IMR-90 (cell line): ENCODE data around the gene COL4A2. TPM values are rescaled to one million over a fixed set of nuclear protein-coding genes. Genes with fewer than 3 reads are reported as not detected.

Experiments
- ATAC-seq: fragments of 200-7000 bp; cut with Tn5 transposase; 2 replicates; pipeline ENCODE4 v1.9.1; 2020; ENCODE audit warnings: low read depth, mild to moderate bottlenecking, moderate library complexity
- BruUV-seq: library from RNA; stranded (reverse); fragments of 400-500 nt; replicated peaks from 2 replicates; lab custom pipeline; 2021; lab: Mats Ljungman, UMichigan
- CTCF ChIA-PET: fragments of 300-600 bp; formaldehyde crosslinking; extraction: SDS; loops from one replicate; lab custom pipeline; 2021; ENCODE audit warnings: antibody characterized with exemption; lab: Yijun Ruan, JAX
- POLR2A ChIA-PET: fragments of 300-600 bp; sonication (Branson Sonifier 250); formaldehyde crosslinking; loops from one replicate; lab custom pipeline; 2022; ENCODE audit warnings: antibody characterized with exemption; ENCODE audit not compliant: unreplicated experiment; lab: Charles Lee
- DNase-seq: peaks from one replicate; pipeline ENCODE4 v3.0.0; 2013
- H2AFZ ChIP-seq: replicated peaks from 2 replicates; pipeline ENCODE3; 2013; ENCODE audit warnings: low read length, mild to moderate bottlenecking; ENCODE audit not compliant: poor library complexity
- H2AK5ac ChIP-seq: 2 replicates; pipeline ENCODE4 v1.6.1; 2013; ENCODE audit warnings: low read depth, low read length, inconsistent platforms
- H2AK9ac ChIP-seq: replicated peaks from 2 replicates; pipeline ENCODE3; 2013; ENCODE audit warnings: mild to moderate bottlenecking, low read depth, low read length, moderate library complexity; ENCODE audit not compliant: poor library complexity
- H2BK120ac ChIP-seq: 2 replicates; pipeline ENCODE4 v1.6.1; 2013; ENCODE audit warnings: low read depth, low read length, inconsistent platforms
- H2BK15ac ChIP-seq: 3 replicates; pipeline ENCODE4 v1.6.1; 2013; ENCODE audit warnings: low read depth, low read length, inconsistent platforms
- H2BK20ac ChIP-seq: 2 replicates; pipeline ENCODE4 v1.6.1; 2013; ENCODE audit warnings: low read depth, mild to moderate bottlenecking, inconsistent platforms, low read length, moderate library complexity
- H2BK5ac ChIP-seq: 2 replicates; pipeline ENCODE4 v1.6.1; 2013; ENCODE audit warnings: mild to moderate bottlenecking, low read depth, low read length, inconsistent platforms; ENCODE audit not compliant: poor library complexity, severe bottlenecking
- H3K14ac ChIP-seq: replicated peaks from 2 replicates; pipeline ENCODE4 v1.6.1; 2013; ENCODE audit warnings: low read depth, low read length, inconsistent platforms
- H3K18ac ChIP-seq: 2 replicates; pipeline ENCODE4 v1.6.1; 2013; ENCODE audit warnings: low read depth, low read length, control low read depth
- H3K23ac ChIP-seq: 2 replicates; pipeline ENCODE4 v1.6.1; 2013; ENCODE audit warnings: low read depth, low read length, inconsistent platforms
- H3K27ac ChIP-seq: 2 replicates; pipeline ENCODE4 v1.5.1; 2013; ENCODE audit warnings: mild to moderate bottlenecking, control low read depth, low read length; ENCODE audit not compliant: insufficient read depth
- H3K27me3 ChIP-seq: 2 replicates; pipeline ENCODE4 v1.6.1; 2013; ENCODE audit warnings: low read length; ENCODE audit not compliant: control insufficient read depth, insufficient read depth
- H3K36me3 ChIP-seq: 2 replicates; pipeline ENCODE4 v1.6.1; 2013; ENCODE audit warnings: low read length, mixed read lengths; ENCODE audit not compliant: control insufficient read depth, insufficient read depth
- H3K4ac ChIP-seq: 2 replicates; pipeline ENCODE4 v1.6.1; 2013; ENCODE audit warnings: low read depth, low read length, inconsistent platforms
- H3K4me1 ChIP-seq: 2 replicates; pipeline ENCODE4 v1.6.1; 2013; ENCODE audit warnings: low read length, mixed read lengths; ENCODE audit not compliant: control insufficient read depth, insufficient read depth
- H3K4me2 ChIP-seq: 2 replicates; pipeline ENCODE4 v1.6.1; 2013; ENCODE audit warnings: low read depth, mild to moderate bottlenecking, control low read depth, low read length, moderate library complexity
- H3K4me3 ChIP-seq: 2 replicates; pipeline ENCODE4 v1.5.1; 2013; ENCODE audit warnings: low read depth, mild to moderate bottlenecking, control low read depth, low read length, moderate library complexity; ENCODE audit not compliant: insufficient read depth
- H3K56ac ChIP-seq: 2 replicates; pipeline ENCODE4 v1.6.1; 2013; ENCODE audit warnings: low read length, inconsistent platforms; ENCODE audit not compliant: insufficient read depth; ENCODE audit errors: extremely low read depth
- H3K79me1 ChIP-seq, 2 experiments: 2 replicates each; pipeline ENCODE4 v1.6.1; 2013; ENCODE audit warnings: low read length in 2 of 2, inconsistent platforms in 1 of 2, low read depth in 1 of 2
- H3K9ac ChIP-seq: 2 replicates; pipeline ENCODE4 v1.6.1; 2013; ENCODE audit warnings: low read depth, low read length, control low read depth
- H3K9me1 ChIP-seq: 2 replicates; pipeline ENCODE4 v1.6.1; 2013; ENCODE audit warnings: low read length, inconsistent platforms; ENCODE audit not compliant: insufficient read depth
- H3K9me3 ChIP-seq: 2 replicates; pipeline ENCODE4 v1.6.1; 2013; ENCODE audit warnings: low read length; ENCODE audit not compliant: control insufficient read depth, insufficient read depth
- H4K20me1 ChIP-seq: 2 replicates; pipeline ENCODE4 v1.6.1; 2013; ENCODE audit warnings: low read length, inconsistent platforms; ENCODE audit not compliant: insufficient read depth
- H4K5ac ChIP-seq: 2 replicates; pipeline ENCODE4 v1.6.1; 2013; ENCODE audit warnings: mild to moderate bottlenecking, low read depth, low read length, control low read depth
- H4K8ac ChIP-seq, 2 experiments: 2 replicates each; pipeline ENCODE4 v1.6.1; 2013; ENCODE audit warnings: low read depth in 2 of 2, low read length in 2 of 2, control low read depth in 1 of 2, inconsistent platforms in 1 of 2
- H4K91ac ChIP-seq: 2 replicates; pipeline ENCODE4 v1.6.1; 2013; ENCODE audit warnings: low read depth, low read length, inconsistent platforms; ENCODE audit not compliant: insufficient read depth
- CHD1 ChIP-seq: IDR thresholded peaks from 2 replicates; pipeline ENCODE4 v1.6.1; 2012; ENCODE audit warnings: low read depth, low read length, improper control_type of control experiment
- MAFK ChIP-seq: IDR thresholded peaks from 2 replicates; pipeline ENCODE4 v1.6.1; 2012; ENCODE audit warnings: low read depth, low read length, improper control_type of control experiment
- POLR2A ChIP-seq: IDR thresholded peaks from 2 replicates; pipeline ENCODE4 v1.6.1; 2012; ENCODE audit warnings: mild to moderate bottlenecking, low read depth, low read length
- RCOR1 ChIP-seq: IDR thresholded peaks from 2 replicates; pipeline ENCODE4 v1.6.1; 2012; ENCODE audit warnings: mild to moderate bottlenecking, low read length, improper control_type of control experiment; ENCODE audit not compliant: insufficient replicate concordance
- WGBS, 2 experiments: methylation state at CpG; one replicate each; pipeline versions ENCODE4 v1.1.5 to v1.1.7; 2013; ENCODE audit warnings: missing lambda C conversion rate in 2 of 2; ENCODE audit not compliant: insufficient read length in 1 of 2; ENCODE audit errors: extremely low coverage in 2 of 2; 5-methylcytosine and 5-hydroxymethylcytosine counted together
- dilution Hi-C: fragments of 300-500 bp; cut with HindIII; formaldehyde crosslinking; loops from one replicate; pipeline ENCODE4 v1.14.3; 2018; ENCODE audit warnings: low sequenced_read_pairs; ENCODE audit not compliant: unreplicated experiment
- in situ Hi-C: fragments of 300-500 bp; cut with MboI; formaldehyde crosslinking; loops from 3 replicates; pipeline ENCODE4 v1.14.3; 2019; ENCODE audit warnings: low sequenced_read_pairs, inconsistent platforms, mixed read lengths
- intact Hi-C: fragments of 100-400 bp; cut with micrococcal nuclease; formaldehyde crosslinking; loops from 2 replicates; pipeline ENCODE4 v1.10.0; 2022
- polyA plus RNA-seq, 3 experiments: library from polyadenylated mRNA; depleted of rRNA; stranded (reverse); fragments of >200 nt; gene quantifications; 2 replicates each; pipeline ENCODE4 v1.2.3, GENCODE V29; 2012; ENCODE audit warnings: low replicate concordance in 1 of 3
- total RNA-seq: library from RNA; depleted of rRNA; stranded (reverse); fragments of >200 nt; gene quantifications from 2 replicates; pipeline ENCODE4 v1.2.3, GENCODE V29; 2012

COL4A2 gene
- total and polyA plus RNA-seq, 2 of the 4 experiments (the other 2 are of a cell fraction), result 90.7 to 457 TPM

- peak overlapping the region; percentile 41; the same call in 1 of the 2 replicates for H4K91ac ChIP-seq
- H2AK9ac ChIP-seq, result peak overlapping the region; percentile 32
- H3K9ac ChIP-seq, result no peak overlapping the region
- H2BK5ac ChIP-seq, result peak overlapping the region; percentile 22
- 93% methylated on average over 10 of the region's 12 CpGs; no CpG with 5 or more reads in 1 of the 2 experiments for WGBS, 2 experiments
- H3K56ac ChIP-seq, result no peak overlapping the region
- peak overlapping the region; percentile 1; the same call in 1 of the 2 replicates for H3K18ac ChIP-seq
- peaks cover 59% of the 10 kb centered on the region for H3K4me1 ChIP-seq
- peaks cover 51% of the 10 kb centered on the region for H3K9me1 ChIP-seq
- peak overlapping the region; percentile 25 for H2BK120ac ChIP-seq
- intact Hi-C loops, result no loop called here
- peaks cover 29% of the 10 kb centered on the region for H3K36me3 ChIP-seq
- H2BK20ac ChIP-seq, result peak overlapping the region; percentile 21; the same call in 1 of the 2 replicates
- in situ Hi-C loops, result no loop called here
- H4K5ac ChIP-seq, result no peak overlapping the region
- ChIA-PET POLR2A (interaction anchor here (0.6 kb wide), 1 partner anchor 28 kb away, joined by 4 read pairs; no protein-coding TSS in a partner anchor), CTCF (interaction anchor here (0.7 to 1.3 kb wide), 2 partner anchors 21 to 87 kb away, joined by 3 read pairs; no protein-coding TSS in a partner anchor)
- dilution Hi-C loops, result no loop called here
- ATAC-seq (no peak), DNase-seq (no peak)
- no peaks in the 10 kb centered on the region for H3K9me3 ChIP-seq
- TF ChIP-seq RCOR1, result no peak
- 0 out of 2 replicates have a peak, but pooled peaks have one; percentile 15 for TF ChIP-seq POLR2A
- no peak for TF ChIP-seq MAFK
- TF ChIP-seq CHD1, result no peak
- H3K4ac ChIP-seq, result peak overlapping the region; percentile 69
- no peak overlapping the region for H3K27ac ChIP-seq
- no peaks in the 10 kb centered on the region for H3K27me3 ChIP-seq
- no peak overlapping the region for H2AFZ ChIP-seq
- no peak overlapping the region for H3K4me2 ChIP-seq
- H3K23ac ChIP-seq, result no peak overlapping the region; the same call in 1 of the 2 replicates
- H4K8ac ChIP-seq, result peak overlapping the region in 1 of 2 experiments; percentile 54; a peak in 1 of 4 replicates
- peak overlapping the region; percentile 38; the same call in 1 of the 3 replicates for H2BK15ac ChIP-seq
- H4K20me1 ChIP-seq, result peaks cover 53% of the 10 kb centered on the region
- peak overlapping the region; percentile 71 for H2AK5ac ChIP-seq
- H3K4me3 ChIP-seq, result no peak overlapping the region
- peaks cover 32 to 92% of the 10 kb centered on the region in 2 experiments for H3K79me1 ChIP-seq
- BruUV-seq, result no TSS peak
- peak overlapping the region; percentile 3; the same call in 1 of the 2 replicates for H3K14ac ChIP-seq
Measured at GRCh38 chr13:110333837-110334236, 26.8 kb downstream of the COL4A2 start.
